ENCODE results near the gene PDLIM3. TPM values are rescaled to one million over a fixed set of nuclear protein-coding genes. Genes with fewer than 3 reads are reported as not detected.
"Not testable (repeated sequence)": the region's sequence is repeated elsewhere in the genome, so short reads cannot be mapped to it uniquely, and the experiment has no call there.

The PDLIM3 gene
- total RNA-seq, 1 donor from 2014 or later = 113 TPM

DNA sequence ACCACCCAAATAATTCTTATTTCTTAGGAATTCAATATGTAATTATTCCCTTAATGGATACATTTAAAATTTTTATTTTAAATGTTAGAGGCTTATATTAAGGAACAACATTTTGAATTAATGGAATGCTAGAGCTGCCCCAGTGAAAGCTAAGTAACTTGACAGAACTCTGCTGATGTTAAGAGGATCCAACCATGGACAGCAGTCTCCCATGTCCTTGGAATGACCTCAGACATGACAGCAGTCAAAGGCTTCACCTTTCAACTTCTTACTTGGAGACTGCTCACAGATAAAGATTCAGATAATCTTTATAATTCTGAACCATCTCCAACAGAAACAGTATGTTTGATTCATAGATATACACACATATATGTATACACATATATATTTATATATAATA is 17.2 kb downstream of the PDLIM3 start:
- DNase-seq = no peak

GRCh38 chr4:185515248-185515647 is 20.1 kb downstream of the PDLIM3 start:
- DNase-seq = no peak

- no peak for DNase-seq
Measured at GRCh38 chr4:185514182-185514697, 21.1 kb downstream of the PDLIM3 start.

GRCh38 chr4:185513489-185514181 is 21.7 kb downstream of the PDLIM3 start:
- peak; percentile 96 for DNase-seq

DNA sequence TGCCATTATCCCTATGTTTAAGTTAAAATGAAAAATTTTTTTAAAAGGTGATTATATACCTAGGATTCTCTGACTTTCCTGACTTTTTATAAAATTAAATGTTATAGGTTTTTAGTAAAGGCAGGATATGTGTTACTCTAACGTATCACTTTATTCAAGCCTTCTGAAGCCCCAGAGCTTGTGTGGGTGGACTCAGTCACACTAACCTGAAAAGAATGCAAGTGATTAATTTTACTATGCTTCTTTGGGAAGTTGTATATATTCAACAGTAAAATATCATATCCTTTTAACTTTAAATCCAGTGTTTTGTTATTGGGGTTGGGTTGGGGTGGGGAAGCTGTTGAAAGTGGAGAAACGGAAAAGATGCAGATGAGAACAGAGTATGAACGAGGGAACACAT is 22.8 kb downstream of the PDLIM3 start:
- DNase-seq = peak; percentile 44

DNA sequence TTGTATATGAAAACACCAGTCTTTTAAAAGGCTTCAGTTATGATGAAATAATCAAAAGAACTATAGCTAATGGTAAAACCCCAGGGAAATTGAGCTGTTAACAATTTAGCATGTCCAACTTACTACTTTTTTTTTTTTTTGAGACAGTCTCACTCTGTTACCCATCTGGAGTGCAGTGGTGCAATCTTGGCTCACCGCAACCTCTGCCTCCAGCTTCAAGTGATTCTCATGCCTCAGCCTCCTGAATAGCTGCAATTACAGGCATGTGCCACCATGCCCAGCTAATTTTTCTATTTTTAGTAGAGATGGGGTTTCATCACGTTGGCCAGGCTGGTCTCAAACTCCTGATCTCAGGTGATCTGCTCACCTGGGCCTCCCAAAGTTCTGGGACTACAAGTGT is 24.1 kb downstream of the PDLIM3 start:
- not testable (repeated sequence) for DNase-seq

GRCh38 chr4:185510806-185511205 is 24.5 kb downstream of the PDLIM3 start:
- no peak for DNase-seq

- no peak for DNase-seq
Measured at GRCh38 chr4:185508181-185508580, 27.1 kb downstream of the PDLIM3 start.

DNA sequence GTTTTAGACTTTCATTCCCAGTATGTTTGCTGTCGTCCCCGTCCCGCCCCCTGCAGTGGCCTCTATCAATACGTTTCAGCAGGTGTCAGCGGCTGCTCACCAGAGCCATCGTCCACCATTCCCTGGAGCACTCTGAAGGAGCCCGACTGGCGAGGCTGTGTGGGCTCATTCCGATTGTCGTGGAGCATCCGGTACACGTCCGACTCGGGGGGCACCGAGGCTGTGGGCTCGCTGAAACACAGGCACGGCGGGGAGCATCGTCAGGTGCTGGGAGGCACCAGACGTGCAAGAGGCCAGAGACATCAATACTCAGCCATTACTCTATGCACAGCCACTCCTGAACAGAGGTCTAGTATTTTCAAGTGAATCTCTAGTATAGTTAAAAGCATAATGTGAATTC is 28.9 kb downstream of the PDLIM3 start:
- DNase-seq = no peak

DNA sequence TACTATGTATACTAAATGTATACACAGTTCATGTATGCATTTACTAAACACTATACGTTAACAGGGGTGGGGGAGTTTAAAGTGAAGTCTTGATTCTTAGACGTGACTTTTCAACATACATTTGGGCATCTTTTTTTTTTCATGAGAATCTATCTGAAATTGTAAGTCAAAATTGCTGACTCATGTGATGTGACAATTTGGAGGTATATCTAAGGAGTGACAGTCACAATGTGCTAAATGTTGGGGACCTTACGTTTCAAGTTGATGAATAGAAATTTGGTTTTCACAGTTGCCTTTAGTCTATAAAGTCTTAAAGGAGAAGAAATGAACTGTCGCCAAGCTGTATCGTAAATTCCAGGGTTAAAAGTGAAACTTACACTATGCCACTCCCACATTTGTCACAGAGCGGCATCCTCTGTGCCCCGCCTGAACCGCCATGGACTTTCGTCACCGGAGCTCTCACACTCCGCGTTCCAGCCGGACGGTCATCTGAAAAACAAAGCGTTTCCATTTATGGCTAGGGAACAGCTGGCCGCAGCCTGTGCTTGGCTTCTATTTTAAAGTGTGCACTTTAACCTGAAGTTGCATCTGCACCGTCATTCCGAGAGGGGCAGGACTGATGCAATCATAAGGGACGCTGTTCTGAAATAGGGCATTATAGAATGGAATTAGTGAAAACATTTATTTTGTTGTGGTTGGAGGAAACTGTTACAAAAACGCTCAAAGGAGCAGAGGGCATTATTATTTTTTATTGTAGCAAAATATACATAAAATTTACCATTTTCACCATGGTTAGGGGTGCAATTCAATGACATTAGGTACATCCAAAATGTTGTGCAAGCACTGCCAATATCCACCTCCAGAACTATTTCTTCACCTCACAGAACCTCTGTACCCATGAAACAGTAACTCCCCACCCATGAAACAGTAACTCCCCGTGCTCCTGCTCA is 30.9 kb downstream of the PDLIM3 start:
- peak; percentile 26 for DNase-seq

- no peak for DNase-seq
Measured at GRCh38 chr4:185502386-185502785, 32.9 kb downstream of the PDLIM3 start.

- DNase-seq = no peak
Measured at GRCh38 chr4:185500576-185500975, 34.7 kb downstream of the PDLIM3 start.

DNA sequence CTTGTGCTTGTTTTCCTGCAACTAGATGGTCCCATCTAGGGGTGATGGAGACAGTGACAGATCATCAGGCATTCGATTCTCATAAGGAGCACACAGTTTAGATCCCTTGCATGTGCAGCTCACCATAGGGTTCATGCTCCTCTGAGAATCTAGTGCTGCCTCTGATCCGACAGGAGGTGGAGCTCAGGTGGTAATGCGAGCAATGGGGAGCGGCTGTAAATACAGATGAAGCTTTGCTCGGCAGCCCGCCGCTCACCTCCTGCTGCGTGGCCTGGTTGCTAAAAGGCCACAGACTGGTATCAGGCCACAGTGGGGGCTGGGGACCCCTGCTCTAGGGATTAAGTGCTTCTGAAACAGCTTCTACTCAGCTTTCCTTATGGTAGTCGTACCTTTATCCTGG is 35.3 kb downstream of the PDLIM3 start:
- DNase-seq = no peak

DNA sequence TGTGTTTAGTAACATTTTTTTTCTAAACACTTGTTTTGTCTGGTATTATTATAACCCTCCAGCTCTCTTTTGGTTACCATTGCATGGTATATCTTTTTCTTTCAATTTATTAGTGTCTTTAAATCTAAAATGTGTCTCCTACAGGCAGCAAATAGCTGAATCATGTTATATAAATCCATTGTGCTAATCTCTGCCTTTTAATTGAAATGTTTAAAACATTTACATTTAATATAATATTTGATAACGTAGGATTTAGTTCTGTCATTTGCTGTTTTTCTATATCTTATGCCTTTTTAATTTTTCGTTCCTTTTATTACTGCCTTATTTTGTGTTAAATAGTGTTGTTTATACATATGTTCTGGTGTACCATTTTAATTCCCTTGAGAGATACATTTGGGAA is 46.7 kb downstream of the PDLIM3 start:
- no peak for DNase-seq

GRCh38 chr4:185481401-185481800 is 53.9 kb downstream of the PDLIM3 start:
- no peak for DNase-seq

- DNase-seq = no peak
Measured at GRCh38 chr4:185480016-185480732, 55.1 kb downstream of the PDLIM3 start.

GRCh38 chr4:185479507-185479971 is 55.8 kb downstream of the PDLIM3 start:
- DNase-seq = no peak

GRCh38 chr4:185473247-185473646 is 62.1 kb downstream of the PDLIM3 start:
- no peak for DNase-seq

DNA sequence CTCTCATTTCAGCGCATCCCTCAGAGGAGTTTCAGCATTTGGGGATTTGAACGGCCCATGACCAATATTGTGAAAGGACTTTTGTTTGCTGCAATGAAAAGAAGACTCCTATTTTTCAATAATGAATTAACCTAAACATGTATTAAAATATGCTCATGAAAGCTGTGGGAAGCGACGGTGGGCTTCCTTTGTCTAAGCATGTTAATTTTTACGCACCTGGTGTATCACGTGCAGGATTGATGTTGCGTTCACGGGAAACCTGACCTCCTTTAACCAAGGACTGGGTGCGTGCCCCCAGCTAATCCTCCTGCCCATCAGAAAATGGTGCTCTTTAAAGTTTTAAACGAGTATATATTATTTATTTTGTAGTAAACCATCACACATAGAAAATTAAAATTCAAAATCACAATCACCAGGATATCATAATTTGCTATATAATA is 63.2 kb downstream of the PDLIM3 start:
- DNase-seq = no peak

DNA sequence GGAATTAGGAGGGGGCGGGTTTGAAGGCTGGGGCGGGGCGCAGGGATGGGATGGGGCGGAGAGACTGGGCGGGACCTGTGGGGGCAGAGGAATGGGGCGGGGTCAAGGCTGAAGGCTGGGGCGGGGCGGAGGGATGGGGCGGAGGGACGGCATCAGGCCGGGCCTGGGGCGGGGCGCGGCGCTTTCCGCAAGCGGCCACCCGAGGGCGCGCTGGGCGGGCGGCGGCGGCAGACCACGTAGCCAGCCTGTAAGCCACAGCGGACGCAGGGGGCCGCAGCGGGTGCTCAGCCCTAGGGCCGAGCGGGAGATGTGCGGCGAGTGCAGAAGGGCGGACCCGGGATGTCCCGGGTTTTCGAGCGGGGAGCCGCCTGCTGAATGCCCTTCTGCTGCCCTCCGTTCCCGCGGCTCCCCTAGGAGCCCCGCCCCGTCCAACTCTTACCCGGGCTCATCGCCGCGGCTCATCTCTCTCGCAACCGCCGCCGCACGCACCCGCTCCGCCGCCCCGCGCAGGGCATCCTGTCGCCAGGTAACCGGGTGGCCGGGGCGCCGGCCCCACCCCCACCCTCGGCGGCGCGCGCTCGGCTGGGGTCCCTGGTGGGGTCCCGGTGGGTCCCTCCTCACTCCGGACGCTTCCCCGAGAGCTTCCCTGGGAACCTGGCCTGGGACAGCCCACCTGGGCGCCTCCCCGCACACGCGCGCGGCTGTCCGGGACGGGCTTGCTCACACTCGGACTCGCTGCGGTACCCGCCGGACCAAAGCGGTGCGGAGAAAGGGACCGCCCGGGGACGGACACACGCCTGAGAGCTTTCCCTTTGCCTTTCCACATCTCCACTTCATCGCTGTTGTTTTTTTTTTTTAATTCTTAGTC is 63.8 kb downstream of the PDLIM3 start, which contains the start of gene CCDC110:
Gene CCDC110 (minus strand): TSS at position 499 of the 868 bp plus-strand sequence. CDS start 50 bp downstream, at position 449.
- peak; percentile 99 for DNase-seq

GRCh38 chr4:185470501-185471195 is 64.7 kb downstream of the PDLIM3 start:
- peak; percentile 42 for DNase-seq

Measured in dermis blood vessel endothelial cell (primary cell).